Measurements from ENCODE around the gene MRPL48. TPM values are rescaled to one million over a fixed set of nuclear protein-coding genes. Genes with fewer than 3 reads are reported as not detected.
A peak's percentile ranks its signal among the peaks of the same experiment; 100 is the strongest.

The MRPL48 gene
- total RNA-seq, 2 donors from 2014 or later = 18.7 to 25.3 TPM

- TF ChIP-seq CTCF (IDR thresholded peaks at IDR 0.05) = no peak
- Histone ChIP-seq H3K27ac (peak overlapping the region; percentile 44 to 81), H3K27me3 (no peaks in the 10 kb centered on the region), H3K36me3 (no peaks in the 10 kb centered on the region), H3K4me1 (peaks cover 0 to 5% of the 10 kb centered on the region in 2 donors), H3K9me3 (no peaks in the 10 kb centered on the region), H3K4me3 (no peak overlapping the region)
- no peak for DNase-seq (ENCODE audit: low spot score)
Observed at GRCh38 chr11:73852049-73852448, 64.4 kb downstream of the MRPL48 start.

- Histone ChIP-seq H3K4me3 (no peak overlapping the region), H3K9me3 (no peaks in the 10 kb centered on the region), H3K36me3 (no peaks in the 10 kb centered on the region), H3K4me1 (peaks cover 0 to 5% of the 10 kb centered on the region in 2 donors), H3K27ac (peak overlapping the region in 1 of 2 donors; percentile 81), H3K27me3 (no peaks in the 10 kb centered on the region)
- DNase-seq (ENCODE audit: low spot score) = no peak
- TF ChIP-seq CTCF (IDR thresholded peaks at IDR 0.05) = no peak
Observed at GRCh38 chr11:73854680-73855079, 67.0 kb downstream of the MRPL48 start.

DNA sequence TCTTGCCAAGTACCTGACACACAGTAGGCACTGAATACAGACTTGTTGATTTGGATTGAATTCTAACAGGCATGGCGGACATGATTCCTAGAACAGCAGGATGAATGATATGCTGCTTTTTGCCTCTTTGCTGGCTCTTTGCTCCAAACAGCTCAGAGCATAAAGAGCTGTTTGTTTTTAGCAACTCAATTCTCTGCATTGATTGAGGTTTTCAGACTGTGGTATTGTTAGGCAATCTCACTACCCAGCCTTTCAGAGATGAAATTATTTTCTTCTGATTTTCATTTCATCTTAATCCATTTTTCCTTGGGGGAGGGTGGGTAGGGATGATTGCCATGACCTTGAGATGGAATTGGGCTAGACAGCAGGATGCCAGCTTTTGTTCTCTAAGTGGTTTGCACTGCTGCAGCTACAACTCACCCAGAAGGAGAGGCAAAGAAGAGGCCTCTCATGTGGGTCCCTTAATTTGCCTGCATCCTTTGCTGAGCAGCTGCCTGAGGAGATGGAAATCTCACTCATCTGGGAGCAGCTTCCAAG, 68.4 kb downstream of the MRPL48 start:
- DNase-seq (ENCODE audit: low spot score) = no peak
- H3K27me3 ChIP-seq = no peaks in the 10 kb centered on the region
- no peak for TF ChIP-seq CTCF (IDR thresholded peaks at IDR 0.05)
- peak overlapping the region; percentile 1 to 60 for H3K27ac ChIP-seq
- H3K4me1 ChIP-seq = peaks cover 0 to 5% of the 10 kb centered on the region in 2 donors
- no peak overlapping the region for H3K4me3 ChIP-seq
- H3K36me3 ChIP-seq = no peaks in the 10 kb centered on the region
- no peaks in the 10 kb centered on the region for H3K9me3 ChIP-seq

DNA sequence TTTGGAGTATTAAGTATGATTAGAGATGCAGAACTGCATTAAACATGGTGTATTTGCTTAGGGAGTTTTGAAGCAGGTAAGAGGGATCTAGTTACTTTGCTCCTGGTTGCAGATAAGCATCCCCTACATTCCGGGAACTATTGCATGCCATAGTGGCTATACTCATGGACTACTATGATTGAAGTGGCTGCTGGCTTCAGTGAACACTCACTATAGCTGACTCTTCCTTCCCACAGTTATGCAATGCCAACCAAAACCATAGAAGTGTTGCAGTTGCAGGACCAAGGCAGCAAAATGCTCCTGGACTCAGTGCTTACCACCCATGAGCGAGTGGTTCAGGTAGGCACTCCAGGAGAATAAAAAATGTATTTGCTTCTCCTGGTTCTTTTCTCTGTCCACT, 72.0 kb downstream of the MRPL48 start:
- TF ChIP-seq CTCF (IDR thresholded peaks at IDR 0.05) = no peak
- H3K9me3 ChIP-seq = no peaks in the 10 kb centered on the region
- H3K27ac ChIP-seq = no peak overlapping the region
- DNase-seq (ENCODE audit: low spot score) = no peak
- peaks cover 0 to 5% of the 10 kb centered on the region in 2 donors for H3K4me1 ChIP-seq
- H3K27me3 ChIP-seq = no peaks in the 10 kb centered on the region
- no peak overlapping the region for H3K4me3 ChIP-seq
- peaks cover 13% of the 10 kb centered on the region for H3K36me3 ChIP-seq

GRCh38 chr11:73860202-73860601, 72.5 kb downstream of the MRPL48 start:
- DNase-seq (ENCODE audit: low spot score) = no peak
- Histone ChIP-seq H3K36me3 (peaks cover 13% of the 10 kb centered on the region), H3K4me1 (peaks cover 0 to 5% of the 10 kb centered on the region in 2 donors), H3K4me3 (no peak overlapping the region), H3K9me3 (no peaks in the 10 kb centered on the region), H3K27ac (no peak overlapping the region), H3K27me3 (no peaks in the 10 kb centered on the region)
- TF ChIP-seq CTCF (IDR thresholded peaks at IDR 0.05) = no peak

DNA sequence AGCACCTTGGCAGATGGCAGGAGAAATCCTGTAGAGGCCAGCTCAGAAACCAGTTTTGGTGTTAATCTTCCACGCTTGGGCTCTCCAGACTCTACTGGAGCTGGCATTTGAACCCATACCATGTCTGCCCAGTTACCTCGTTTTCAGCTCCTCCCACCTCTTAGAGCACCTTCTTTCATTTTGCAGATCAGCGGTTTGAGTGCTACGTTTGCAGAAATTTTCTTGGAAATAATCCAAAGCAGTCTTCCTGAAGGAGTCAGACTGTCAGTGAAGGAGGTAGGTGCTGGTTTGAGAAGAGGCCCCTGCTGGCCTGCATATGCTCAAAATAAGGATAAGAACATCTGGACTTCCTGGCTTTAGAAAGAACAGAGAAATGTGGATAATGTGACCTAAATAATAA, 75.3 kb downstream of the MRPL48 start:
- no peak overlapping the region for H3K4me3 ChIP-seq
- peaks cover 13% of the 10 kb centered on the region for H3K36me3 ChIP-seq
- no peak overlapping the region for H3K27ac ChIP-seq
- peaks cover 0 to 6% of the 10 kb centered on the region in 2 donors for H3K4me1 ChIP-seq
- TF ChIP-seq CTCF (IDR thresholded peaks at IDR 0.05) = no peak
- no peak for DNase-seq (ENCODE audit: low spot score)
- no peaks in the 10 kb centered on the region for H3K27me3 ChIP-seq
- H3K9me3 ChIP-seq = no peaks in the 10 kb centered on the region

All from right atrium auricular region (tissue), 2 donors.